Prostate gland (tissue), 2 donors: ENCODE measurements around the gene GJA5.

Experiments used
- POLR2A ChIP-seq: fragments of 450-650 bp; IDR thresholded peaks from one replicate; pipeline ENCODE4 v1.6.1; 2016; ENCODE audit warnings: antibody characterized with exemption, mild to moderate bottlenecking
- TF ChIP-seq, protein P1 (sequence below), 4 experiments: fragments of 200-600 bp in 2 of 4; fragments of 450-650 bp in 2 of 4; sonication (generic) in 2 of 4; IDR thresholded peaks; 1 replicate in 3 of 4; 2 replicates in 1 of 4; pipeline ENCODE4 v1.5.1; 2016 to 2019; ENCODE audit warnings: antibody characterized with exemption in 4 of 4, mild to moderate bottlenecking in 2 of 4, moderate library complexity in 2 of 4

DNA sequence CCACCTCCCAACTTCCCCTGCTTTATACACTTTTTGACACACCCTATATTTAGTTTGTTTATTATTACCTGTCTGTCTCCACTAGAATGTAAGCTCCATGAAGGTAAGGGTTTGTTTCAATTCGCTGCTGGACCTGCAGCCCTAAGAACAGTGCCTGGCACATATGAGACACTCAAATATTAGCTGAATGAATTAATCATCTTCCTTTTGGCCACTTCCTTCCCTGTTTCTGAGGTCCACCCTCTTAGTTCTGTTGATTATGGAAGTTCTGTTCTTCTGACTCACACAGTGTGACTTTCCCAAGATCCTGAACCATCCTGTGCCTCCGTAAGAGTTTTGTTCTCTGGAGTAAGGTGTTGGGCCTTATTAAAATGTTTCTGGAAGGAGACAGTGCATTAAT lies 40.4 kb upstream of the GJA5 start:
- no peak for TF ChIP-seq POLR2A
- TF ChIP-seq, protein P1, sequence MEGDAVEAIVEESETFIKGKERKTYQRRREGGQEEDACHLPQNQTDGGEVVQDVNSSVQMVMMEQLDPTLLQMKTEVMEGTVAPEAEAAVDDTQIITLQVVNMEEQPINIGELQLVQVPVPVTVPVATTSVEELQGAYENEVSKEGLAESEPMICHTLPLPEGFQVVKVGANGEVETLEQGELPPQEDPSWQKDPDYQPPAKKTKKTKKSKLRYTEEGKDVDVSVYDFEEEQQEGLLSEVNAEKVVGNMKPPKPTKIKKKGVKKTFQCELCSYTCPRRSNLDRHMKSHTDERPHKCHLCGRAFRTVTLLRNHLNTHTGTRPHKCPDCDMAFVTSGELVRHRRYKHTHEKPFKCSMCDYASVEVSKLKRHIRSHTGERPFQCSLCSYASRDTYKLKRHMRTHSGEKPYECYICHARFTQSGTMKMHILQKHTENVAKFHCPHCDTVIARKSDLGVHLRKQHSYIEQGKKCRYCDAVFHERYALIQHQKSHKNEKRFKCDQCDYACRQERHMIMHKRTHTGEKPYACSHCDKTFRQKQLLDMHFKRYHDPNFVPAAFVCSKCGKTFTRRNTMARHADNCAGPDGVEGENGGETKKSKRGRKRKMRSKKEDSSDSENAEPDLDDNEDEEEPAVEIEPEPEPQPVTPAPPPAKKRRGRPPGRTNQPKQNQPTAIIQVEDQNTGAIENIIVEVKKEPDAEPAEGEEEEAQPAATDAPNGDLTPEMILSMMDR (IDR thresholded peaks at IDR 0.05), result no peak
